Hematopoietic multipotent progenitor cell (in vitro differentiated cells): ENCODE data around the gene SALL4. TPM values are rescaled to one million over a fixed set of nuclear protein-coding genes. Genes with fewer than 3 reads are reported as not detected.
"Not testable (repeated sequence)": the region's sequence is repeated elsewhere in the genome, so short reads cannot be mapped to it uniquely, and the experiment has no call there.

Experiments
- DNase-seq, 3 donors: peaks; one replicate each; pipeline ENCODE4 v3.0.0-alpha.2; 2011 to 2015; ENCODE audit warnings: low read depth in 2 of 3, low spot score in 2 of 3
- total RNA-seq: library from RNA; depleted of rRNA; stranded (reverse); fragments of >200 nt; gene quantifications from one replicate; pipeline ENCODE4 v1.2.3, GENCODE V29; 2012

Gene SALL4
- total RNA-seq, 1 donor, result 3.5 TPM

DNA sequence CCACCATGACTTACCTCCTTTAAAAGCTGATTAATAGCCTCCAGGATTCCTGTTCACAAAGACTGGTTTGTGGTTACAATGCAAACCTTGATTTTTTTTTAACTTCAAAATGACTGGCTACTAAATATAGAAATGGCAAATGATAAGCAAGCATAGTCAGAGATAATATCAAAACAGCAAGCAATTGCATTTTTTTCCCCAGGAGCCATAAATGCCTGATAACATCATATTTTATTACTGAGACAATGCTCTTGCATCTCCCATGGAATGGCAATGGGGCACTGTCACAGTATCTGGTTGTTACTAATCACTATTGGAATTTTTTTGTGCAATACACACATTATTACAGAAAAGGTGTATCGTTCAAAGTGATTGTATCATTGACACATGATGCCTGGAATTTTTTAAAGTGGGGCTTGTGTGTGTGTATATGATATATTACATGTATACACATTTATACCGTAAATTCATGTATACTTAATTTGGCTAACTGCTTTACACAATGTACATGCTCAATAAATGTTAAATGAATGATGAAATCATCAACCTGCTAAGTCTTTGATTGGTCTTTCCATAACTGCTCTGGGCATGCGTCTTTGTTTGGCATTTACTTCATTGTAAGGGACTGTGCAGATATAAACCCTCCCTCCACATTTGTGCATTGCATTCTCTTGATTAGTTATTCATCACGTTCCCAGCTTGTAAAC, 980 bp upstream of the SALL4 start:
- no peak for DNase-seq

- peak in 1 of 3 donors; percentile 9 for DNase-seq
Measured at GRCh38 chr20:51801823-51802123, 548 bp downstream of the SALL4 start.

GRCh38 chr20:51801122-51801822, 1.0 kb downstream of the SALL4 start:
- peak in 2 of 3 donors; percentile 26 to 45 for DNase-seq

- peak in 1 of 3 donors; percentile 7 for DNase-seq
Measured at GRCh38 chr20:51800872-51801121, 1.5 kb downstream of the SALL4 start.

GRCh38 chr20:51800060-51800871, 2.1 kb downstream of the SALL4 start:
- peak; percentile 1 to 55 (median 52) for DNase-seq

DNA sequence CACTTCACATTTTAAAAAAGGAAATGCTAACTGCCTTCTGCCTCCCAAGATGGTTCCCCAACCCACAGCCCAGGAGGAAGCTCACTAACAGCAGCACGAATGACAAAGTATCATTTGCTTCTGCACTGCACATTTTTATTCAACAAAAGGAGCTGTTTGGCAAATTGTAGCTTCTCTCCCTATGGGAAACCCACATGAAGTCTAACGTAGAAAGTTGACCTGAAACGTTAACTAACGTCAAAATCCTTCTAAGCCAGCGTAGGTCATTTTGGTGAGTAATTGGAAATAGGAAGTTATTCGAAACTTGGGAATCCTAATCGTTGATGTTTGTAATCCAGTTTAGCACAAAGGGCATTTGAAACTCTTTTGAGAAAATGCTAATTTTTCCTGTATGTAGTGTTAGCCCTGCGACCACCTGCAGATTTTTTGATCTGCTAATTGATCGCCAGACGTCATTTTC, 2.9 kb downstream of the SALL4 start:
- DNase-seq, result peak in 1 of 3 donors; percentile 41

- DNase-seq, result no peak
Measured at GRCh38 chr20:51797357-51798025, 4.8 kb downstream of the SALL4 start.

DNA sequence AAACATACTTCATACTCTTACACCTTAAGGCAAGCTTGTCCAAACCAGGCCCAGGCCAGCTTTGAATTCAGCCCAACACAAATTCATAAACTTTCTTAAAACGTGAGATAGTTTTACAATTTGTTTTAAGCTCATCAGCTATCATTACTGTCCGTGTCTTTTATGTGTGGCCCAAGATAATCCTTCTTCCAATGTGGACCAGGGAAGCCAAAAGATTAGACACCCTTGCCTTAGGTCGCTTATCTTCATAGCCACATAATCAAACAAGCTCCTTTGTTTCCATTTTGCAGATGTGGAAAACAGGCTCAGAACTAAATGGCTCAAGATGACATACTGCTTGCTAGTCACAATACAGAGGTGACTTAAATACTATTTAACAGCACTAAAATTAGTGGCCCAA, 6.0 kb downstream of the SALL4 start:
- DNase-seq, result no peak

DNA sequence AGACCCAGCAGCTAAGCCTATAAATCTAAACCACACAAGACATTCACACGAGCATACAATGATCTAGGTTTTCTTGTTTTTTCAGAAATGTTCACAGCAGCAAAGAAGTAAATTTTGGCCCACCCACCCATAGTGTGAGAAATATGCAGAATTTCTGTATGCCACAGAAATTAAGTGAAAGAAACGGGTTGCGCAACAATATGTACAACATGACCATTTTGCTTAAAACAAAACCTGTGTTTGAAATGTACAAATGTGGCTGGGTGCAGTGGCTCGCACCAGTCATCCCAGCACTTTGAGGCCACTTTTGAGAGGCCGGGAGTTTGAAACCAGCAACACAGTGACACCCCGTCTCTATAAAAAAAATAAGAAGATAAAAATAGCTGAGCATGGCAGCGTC, 9.4 kb downstream of the SALL4 start:
- no peak for DNase-seq

GRCh38 chr20:51791626-51792025, 10.7 kb downstream of the SALL4 start:
- no peak for DNase-seq

- DNase-seq, result no peak
Measured at GRCh38 chr20:51790256-51790655, 12.1 kb downstream of the SALL4 start.

- no peak for DNase-seq
Measured at GRCh38 chr20:51789434-51789833, 12.9 kb downstream of the SALL4 start.

- DNase-seq, result no peak
Measured at GRCh38 chr20:51788822-51789221, 13.5 kb downstream of the SALL4 start.

DNA sequence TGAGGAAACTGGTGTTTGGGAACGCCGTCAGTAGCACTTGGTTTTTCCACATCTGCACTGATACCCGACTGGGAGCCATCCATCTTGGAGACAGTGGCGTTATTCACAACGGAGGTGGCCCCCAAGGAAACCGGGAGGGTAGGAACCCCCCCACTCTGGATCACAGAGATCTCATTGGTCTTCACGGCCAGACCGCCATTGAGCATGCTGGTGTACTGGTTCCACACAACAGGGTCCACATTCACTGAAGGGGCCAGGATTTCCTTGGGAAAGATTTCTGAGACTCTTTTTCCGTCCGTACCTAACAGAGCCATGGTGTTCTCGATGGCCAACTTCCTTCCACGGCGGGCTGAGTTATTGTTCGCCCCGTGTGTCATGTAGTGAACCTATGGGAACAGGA, 18.0 kb downstream of the SALL4 start:
- no peak for DNase-seq

DNA sequence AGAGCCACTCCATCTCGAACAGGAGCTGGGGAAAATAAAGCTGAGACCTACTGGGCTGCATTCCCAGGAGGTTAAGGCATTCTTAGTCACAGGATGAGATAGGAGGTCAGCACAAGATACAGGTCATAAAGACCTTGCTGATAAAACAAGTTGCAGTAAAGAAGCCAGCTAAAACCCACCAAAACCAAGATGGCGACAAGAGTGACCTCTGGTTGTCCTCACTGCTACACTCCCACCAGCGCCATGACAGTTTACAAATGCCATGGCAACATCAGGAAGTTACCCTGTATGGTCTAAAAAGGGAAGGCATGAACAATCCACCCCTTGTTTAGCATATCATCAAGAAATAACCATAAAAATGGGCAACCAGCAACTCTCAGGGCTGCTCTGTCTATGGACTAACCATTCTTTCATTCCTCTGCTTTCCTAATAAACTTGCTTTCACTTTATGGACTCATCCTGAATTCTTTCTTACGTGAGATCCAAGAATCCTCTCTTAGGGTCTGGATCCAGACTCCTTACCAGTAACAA, 24.0 kb downstream of the SALL4 start:
- DNase-seq, result not testable (repeated sequence)

DNA sequence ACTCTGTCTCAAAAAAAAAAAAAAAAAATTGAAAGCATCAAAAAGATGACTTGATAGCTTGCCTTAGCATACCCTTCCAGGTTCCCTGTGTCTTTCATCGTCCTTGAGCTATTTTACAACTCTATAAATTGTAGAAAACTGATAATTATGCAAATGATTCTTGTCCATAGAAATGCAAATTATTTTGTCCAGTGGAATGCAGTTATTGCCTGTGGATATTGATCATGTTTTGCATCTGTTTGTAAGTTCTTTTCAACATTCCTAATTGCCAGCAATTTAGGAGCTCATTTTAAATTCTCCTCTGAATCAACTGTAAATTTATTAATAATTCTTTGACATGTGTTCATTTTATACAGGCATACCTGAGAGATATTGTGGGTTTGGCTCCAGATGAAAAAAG, 27.1 kb downstream of the SALL4 start:
- DNase-seq, result no peak

DNA sequence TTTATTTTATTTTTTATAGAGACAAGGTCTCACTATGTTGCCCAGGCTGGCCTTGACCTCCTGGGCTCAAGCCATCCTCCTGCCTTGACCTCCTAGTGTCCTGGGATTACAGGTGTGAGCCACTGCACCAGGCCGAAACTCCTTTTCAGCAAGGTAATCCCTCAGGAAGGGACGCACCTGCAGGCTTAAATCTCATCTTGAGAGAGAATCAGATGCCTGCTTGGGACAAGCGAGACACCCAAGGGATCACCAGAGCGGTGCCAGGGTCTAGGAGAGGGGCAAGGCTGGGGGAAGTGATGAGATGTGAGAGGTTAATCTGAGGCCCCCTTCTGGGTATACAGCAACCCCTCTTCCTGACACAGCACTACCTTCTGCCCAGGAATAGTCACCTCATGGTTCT, 30.1 kb downstream of the SALL4 start:
- no peak for DNase-seq

GRCh38 chr20:51769976-51770615, 32.2 kb downstream of the SALL4 start:
- no peak for DNase-seq

GRCh38 chr20:51768759-51769517, 33.4 kb downstream of the SALL4 start:
- DNase-seq, result peak in 2 of 3 donors; percentile 12 to 18
